A673 (cell line): Measurements from ENCODE around the gene PRTG.

Experiments
- CTCF ChIP-seq: fragments of 300-800, 200-600 bp; sonication (generic); conservative IDR thresholded peaks from 2 replicates; pipeline ENCODE4 v1.5.1; 2017; ENCODE audit warnings: low read depth, mild to moderate bottlenecking, antibody characterized with exemption, low read length, moderate library complexity, mixed read lengths
- EZH2 ChIP-seq: fragments of 200-600 bp; sonication (generic); IDR thresholded peaks from 2 replicates; pipeline ENCODE4 v1.6.1; 2017; ENCODE audit warnings: borderline replicate concordance, low read depth, mild to moderate bottlenecking, mixed read lengths, antibody characterized with exemption, low read length; ENCODE audit not compliant: poor library complexity, severe bottlenecking

- TF ChIP-seq CTCF (no peak), EZH2 (no peak)
Measured at GRCh38 chr15:55707518-55707917, 35.4 kb downstream of the PRTG start.
